Glutamatergic neuron (in vitro differentiated cells): ENCODE measurements around the gene GTF3C6. TPM values are rescaled to one million over a fixed set of nuclear protein-coding genes. Genes with fewer than 3 reads are reported as not detected.

Source experiments
- DNase-seq: peaks from one replicate; pipeline ENCODE4 v3.0.0; 2022
- H3K27ac Mint-ChIP-seq: one replicate; pipeline ENCODE4 v1.8.0; 2020; ENCODE audit warnings: mild to moderate bottlenecking, mixed read lengths, inconsistent platforms; ENCODE audit not compliant: unreplicated experiment
- H3K27me3 Mint-ChIP-seq: one replicate; pipeline ENCODE4 v1.8.0; 2020; ENCODE audit warnings: mild to moderate bottlenecking, moderate library complexity, mixed read lengths, inconsistent platforms; ENCODE audit not compliant: unreplicated experiment
- H3K36me3 Mint-ChIP-seq: one replicate; pipeline ENCODE4 v1.8.0; 2020; ENCODE audit warnings: mild to moderate bottlenecking, mixed read lengths, inconsistent platforms; ENCODE audit not compliant: unreplicated experiment
- H3K4me1 Mint-ChIP-seq: one replicate; pipeline ENCODE4 v1.8.0; 2020; ENCODE audit warnings: mild to moderate bottlenecking, low read depth, mixed read lengths, inconsistent platforms; ENCODE audit not compliant: unreplicated experiment
- H3K4me3 Mint-ChIP-seq: one replicate; pipeline ENCODE4 v1.8.0; 2020; ENCODE audit warnings: mild to moderate bottlenecking, mixed read lengths, inconsistent platforms; ENCODE audit not compliant: unreplicated experiment
- H3K9me3 Mint-ChIP-seq: one replicate; pipeline ENCODE4 v1.8.0; 2020; ENCODE audit warnings: mild to moderate bottlenecking, moderate library complexity, mixed read lengths, inconsistent platforms; ENCODE audit not compliant: unreplicated experiment
- long read RNA-seq: library from polyadenylated mRNA; unstranded; transcript quantifications from one replicate; pipeline ENCODE4 v2.0.0, GENCODE V29; 2020; ENCODE audit not compliant: unreplicated experiment
- total RNA-seq: library from RNA; stranded (reverse); fragmentation: NEBNext Ultra II Directional; extraction: Animal tissue kit (Norgen Biotek cat#: 25700); gene quantifications from one replicate; pipeline ENCODE4 v1.2.1, GENCODE V29; 2021; ENCODE audit not compliant: unreplicated experiment
- TF ChIP-seq, protein P1 (sequence below): fragments of 200-600 bp; sonication (generic); IDR thresholded peaks from one replicate; pipeline ENCODE4 v1.5.0; 2021; ENCODE audit not compliant: partially characterized antibody, unreplicated experiment

GTF3C6 gene, protein sequence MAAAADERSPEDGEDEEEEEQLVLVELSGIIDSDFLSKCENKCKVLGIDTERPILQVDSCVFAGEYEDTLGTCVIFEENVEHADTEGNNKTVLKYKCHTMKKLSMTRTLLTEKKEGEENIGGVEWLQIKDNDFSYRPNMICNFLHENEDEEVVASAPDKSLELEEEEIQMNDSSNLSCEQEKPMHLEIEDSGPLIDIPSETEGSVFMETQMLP
- 56.1 TPM for total RNA-seq
- long read RNA-seq, transcript GTF3C6-201 (6 exons, 952 nt): major isoform, 47 of 53 reads
- long read RNA-seq, partial matches to known transcripts: 0 of 53 reads
- long read RNA-seq, other reads (novel, unspliced or antisense): 6 of 53 reads

DNA sequence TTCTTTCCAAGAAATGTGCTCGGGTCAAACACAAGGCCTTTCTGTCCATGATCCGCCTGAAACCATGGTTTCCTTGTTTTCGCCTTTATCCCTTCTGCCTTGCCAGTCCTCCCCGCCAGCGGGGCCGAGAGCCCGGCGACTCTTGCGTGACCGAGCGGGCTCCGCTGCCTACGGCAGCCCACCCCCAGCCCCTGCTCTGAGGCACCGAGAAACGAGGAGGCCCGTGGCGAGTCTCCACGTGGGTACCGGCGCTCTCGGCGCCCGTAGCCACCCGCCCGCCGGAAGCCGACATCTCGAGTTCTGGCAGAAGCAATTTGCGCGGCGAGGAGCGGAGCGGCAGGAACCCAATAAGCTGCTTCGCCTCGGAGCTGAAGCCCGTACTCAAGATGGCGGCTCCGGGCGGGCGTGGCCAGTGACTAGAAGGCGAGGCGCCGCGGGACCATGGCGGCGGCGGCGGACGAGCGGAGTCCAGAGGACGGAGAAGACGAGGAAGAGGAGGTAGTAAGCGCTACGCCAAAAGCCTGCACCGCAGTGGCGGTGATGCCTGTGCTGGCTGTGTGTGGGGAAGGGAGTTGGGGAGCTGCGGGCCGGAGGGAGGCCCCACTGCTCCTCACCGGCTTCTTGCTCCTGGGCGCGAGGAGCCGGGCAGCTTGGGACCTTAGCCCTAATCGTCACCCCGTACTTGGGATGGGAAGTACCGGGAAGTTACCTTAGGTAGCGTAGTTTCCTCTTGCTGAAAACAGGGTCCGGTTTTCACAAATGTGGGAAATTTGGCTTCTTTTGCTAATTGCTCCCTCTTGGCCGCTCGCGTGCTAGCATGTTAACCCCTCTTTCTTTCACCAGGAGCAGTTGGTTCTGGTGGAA lies at the start of gene GTF3C6:
GTF3C6 (plus strand) TSS at position 378 of the 864 bp plus-strand sequence; CDS start at position 442, 64 bp downstream.
- peak within 1 kb of the TSS; percentile 97 for H3K27ac Mint-ChIP-seq
- peaks cover 2% of the 10 kb centered on the region for H3K27me3 Mint-ChIP-seq
- peak within 1 kb of the TSS; percentile 94 for H3K4me3 Mint-ChIP-seq
- no peaks in the 10 kb centered on the region for H3K4me1 Mint-ChIP-seq
- peak; percentile 91 for DNase-seq
- H3K9me3 Mint-ChIP-seq: no peaks in the 10 kb centered on the region
- H3K36me3 Mint-ChIP-seq: no peaks in the 10 kb centered on the region
- TF ChIP-seq, protein P1, sequence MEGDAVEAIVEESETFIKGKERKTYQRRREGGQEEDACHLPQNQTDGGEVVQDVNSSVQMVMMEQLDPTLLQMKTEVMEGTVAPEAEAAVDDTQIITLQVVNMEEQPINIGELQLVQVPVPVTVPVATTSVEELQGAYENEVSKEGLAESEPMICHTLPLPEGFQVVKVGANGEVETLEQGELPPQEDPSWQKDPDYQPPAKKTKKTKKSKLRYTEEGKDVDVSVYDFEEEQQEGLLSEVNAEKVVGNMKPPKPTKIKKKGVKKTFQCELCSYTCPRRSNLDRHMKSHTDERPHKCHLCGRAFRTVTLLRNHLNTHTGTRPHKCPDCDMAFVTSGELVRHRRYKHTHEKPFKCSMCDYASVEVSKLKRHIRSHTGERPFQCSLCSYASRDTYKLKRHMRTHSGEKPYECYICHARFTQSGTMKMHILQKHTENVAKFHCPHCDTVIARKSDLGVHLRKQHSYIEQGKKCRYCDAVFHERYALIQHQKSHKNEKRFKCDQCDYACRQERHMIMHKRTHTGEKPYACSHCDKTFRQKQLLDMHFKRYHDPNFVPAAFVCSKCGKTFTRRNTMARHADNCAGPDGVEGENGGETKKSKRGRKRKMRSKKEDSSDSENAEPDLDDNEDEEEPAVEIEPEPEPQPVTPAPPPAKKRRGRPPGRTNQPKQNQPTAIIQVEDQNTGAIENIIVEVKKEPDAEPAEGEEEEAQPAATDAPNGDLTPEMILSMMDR: no peak

DNA sequence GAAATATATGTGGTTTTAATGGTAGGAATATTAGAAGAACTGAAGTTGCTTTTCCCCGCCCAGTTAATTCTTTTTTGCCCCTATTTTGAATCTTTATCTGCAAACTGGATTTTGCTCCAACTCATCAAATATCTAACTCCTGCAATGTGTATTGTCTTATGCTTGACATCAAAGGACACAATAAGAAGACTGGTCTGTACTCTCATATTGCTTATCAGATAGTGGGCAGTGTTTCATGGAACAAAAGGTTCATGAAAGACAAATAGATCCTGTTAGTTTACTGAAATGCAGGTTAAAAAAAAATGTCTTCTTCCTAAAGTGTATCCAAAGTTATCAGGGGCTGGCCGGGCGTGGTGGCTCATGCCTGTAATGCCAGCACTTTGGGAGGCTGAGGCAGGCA lies 27.7 kb upstream of the GTF3C6 start:
- H3K27me3 Mint-ChIP-seq: no peaks in the 10 kb centered on the region
- H3K4me1 Mint-ChIP-seq: no peaks in the 10 kb centered on the region
- H3K9me3 Mint-ChIP-seq: peaks cover 2% of the 10 kb centered on the region
- no peak overlapping the region for H3K4me3 Mint-ChIP-seq
- H3K27ac Mint-ChIP-seq: no peak overlapping the region
- no peaks in the 10 kb centered on the region for H3K36me3 Mint-ChIP-seq
- DNase-seq: no peak
- TF ChIP-seq, protein P1: no peak

DNA sequence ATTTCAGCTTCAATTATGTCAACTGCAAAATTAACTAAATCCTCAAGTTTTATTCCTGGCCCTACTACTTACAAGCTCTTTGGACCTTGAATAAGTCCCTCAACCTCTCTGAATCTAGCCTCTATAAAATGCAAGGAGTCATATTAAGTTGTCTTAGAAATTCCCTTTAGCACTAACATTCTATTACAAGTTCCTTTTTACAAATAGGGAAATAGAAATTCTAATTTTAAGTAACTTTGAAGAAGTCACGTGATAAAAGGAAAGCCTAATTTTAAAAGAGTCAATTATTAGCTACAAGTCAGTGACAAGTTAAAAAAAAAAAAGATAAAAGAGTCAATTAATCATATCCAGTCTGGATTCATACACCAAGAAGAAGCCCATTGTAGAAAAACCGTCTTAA lies 24.6 kb upstream of the GTF3C6 start:
- TF ChIP-seq, protein P1: no peak
- H3K27ac Mint-ChIP-seq: no peak overlapping the region
- H3K4me3 Mint-ChIP-seq: no peak overlapping the region
- no peak for DNase-seq
- H3K36me3 Mint-ChIP-seq: no peaks in the 10 kb centered on the region
- no peaks in the 10 kb centered on the region for H3K4me1 Mint-ChIP-seq
- no peaks in the 10 kb centered on the region for H3K9me3 Mint-ChIP-seq
- no peaks in the 10 kb centered on the region for H3K27me3 Mint-ChIP-seq

DNA sequence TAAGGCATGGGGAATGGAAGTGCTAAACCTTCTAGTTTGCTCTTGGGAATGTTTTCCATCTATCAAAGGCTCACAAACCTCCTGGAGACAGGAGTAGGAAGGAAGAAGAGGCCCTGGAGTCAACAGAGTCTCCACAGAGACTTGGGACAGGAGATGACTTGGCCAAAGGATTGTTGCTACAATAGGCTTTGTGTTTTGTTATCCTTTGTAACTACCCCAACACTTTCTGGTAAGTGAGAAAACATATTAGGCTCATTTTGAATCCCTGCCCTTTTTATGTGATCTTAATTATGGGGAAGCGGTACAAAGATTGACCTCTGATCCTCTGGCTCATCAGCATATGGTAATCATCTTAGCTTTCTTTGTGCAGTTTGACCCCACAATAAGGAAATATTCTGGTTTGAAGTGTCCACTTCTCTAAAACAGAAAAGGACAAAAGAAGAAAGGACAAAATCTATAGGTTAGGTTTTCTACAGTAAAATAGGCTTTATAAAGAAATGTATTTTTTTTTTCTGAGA lies 24.1 kb upstream of the GTF3C6 start:
- H3K27me3 Mint-ChIP-seq: no peaks in the 10 kb centered on the region
- TF ChIP-seq, protein P1: no peak
- no peak overlapping the region for H3K27ac Mint-ChIP-seq
- no peaks in the 10 kb centered on the region for H3K36me3 Mint-ChIP-seq
- DNase-seq: no peak
- no peaks in the 10 kb centered on the region for H3K4me1 Mint-ChIP-seq
- no peak overlapping the region for H3K4me3 Mint-ChIP-seq
- no peaks in the 10 kb centered on the region for H3K9me3 Mint-ChIP-seq

DNA sequence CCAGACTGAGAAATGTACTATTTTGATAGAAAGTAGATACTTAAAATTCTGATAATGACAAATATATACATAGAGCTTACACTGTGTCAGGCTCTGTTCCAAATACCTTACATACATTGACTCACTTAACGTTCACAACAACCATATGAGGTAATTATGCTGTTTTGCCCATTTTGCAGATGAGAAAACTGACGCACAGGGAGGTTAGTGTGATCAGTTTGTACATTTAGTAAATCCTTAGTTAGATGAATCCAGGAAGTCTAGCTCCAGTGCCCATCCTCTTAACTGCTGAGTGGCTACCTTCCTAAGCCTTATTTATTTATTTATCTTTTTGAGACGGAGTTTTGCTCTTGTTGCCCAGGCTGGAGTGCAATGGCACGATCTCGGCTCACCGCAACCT lies 23.3 kb upstream of the GTF3C6 start:
- DNase-seq: no peak
- Mint-ChIP-seq H3K27ac (no peak overlapping the region), H3K4me1 (no peaks in the 10 kb centered on the region), H3K9me3 (peaks cover under 1% of the 10 kb centered on the region), H3K36me3 (no peaks in the 10 kb centered on the region), H3K27me3 (no peaks in the 10 kb centered on the region), H3K4me3 (no peak overlapping the region)
- TF ChIP-seq, protein P1: no peak
